Measurements from ENCODE around the gene MXRA8. TPM values are rescaled to one million over a fixed set of nuclear protein-coding genes. Genes with fewer than 3 reads are reported as not detected.

MXRA8 gene
- total and polyA plus RNA-seq, 2 experiments from 2014 or later: 155 to 242 TPM

DNA sequence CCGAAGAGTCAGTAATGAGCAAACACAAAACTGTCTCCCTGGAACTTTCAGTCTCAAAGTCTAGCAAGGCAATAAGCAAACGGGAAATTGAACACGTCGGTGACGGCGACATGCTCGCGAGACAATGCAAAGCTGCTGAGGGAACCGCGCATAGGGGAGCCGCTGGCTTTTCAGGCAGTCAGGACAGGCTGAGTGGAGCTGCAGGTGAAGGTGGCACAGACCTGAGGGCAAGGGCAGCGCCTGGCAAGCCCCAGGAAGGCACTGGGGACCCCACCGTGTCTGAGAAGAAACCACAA, 38.8 kb downstream of the MXRA8 start:
- Histone ChIP-seq H3K36me3 (replicated peaks; ENCODE audit: insufficient read depth, low read depth) (no peaks in the 10 kb centered on the region), H4K20me1 (ENCODE audit: insufficient read depth, poor library complexity, severe bottlenecking) (peaks cover 20% of the 10 kb centered on the region), H3K9me2 (replicated peaks; ENCODE audit: insufficient read depth) (no peaks in the 10 kb centered on the region), H3K4me3 (no peak overlapping the region), H3K27me3 (no peaks in the 10 kb centered on the region), H3K9me3 (ENCODE audit: low read depth) (no peaks in the 10 kb centered on the region), H3K4me1 (ENCODE audit: insufficient read depth) (peaks cover 14% of the 10 kb centered on the region), H3K27ac (no peak overlapping the region), H3K4me2 (no peak overlapping the region), H3K79me2 (peaks cover 78% of the 10 kb centered on the region), H2AFZ (no peak overlapping the region)
- WGBS (ENCODE audit: low lambda C conversion rate, missing lambda C conversion rate): 95% methylated on average over 13 of the region's 13 CpGs
- DNase-seq (ENCODE audit: low spot score): no peak
- TF ChIP-seq, protein P1, sequence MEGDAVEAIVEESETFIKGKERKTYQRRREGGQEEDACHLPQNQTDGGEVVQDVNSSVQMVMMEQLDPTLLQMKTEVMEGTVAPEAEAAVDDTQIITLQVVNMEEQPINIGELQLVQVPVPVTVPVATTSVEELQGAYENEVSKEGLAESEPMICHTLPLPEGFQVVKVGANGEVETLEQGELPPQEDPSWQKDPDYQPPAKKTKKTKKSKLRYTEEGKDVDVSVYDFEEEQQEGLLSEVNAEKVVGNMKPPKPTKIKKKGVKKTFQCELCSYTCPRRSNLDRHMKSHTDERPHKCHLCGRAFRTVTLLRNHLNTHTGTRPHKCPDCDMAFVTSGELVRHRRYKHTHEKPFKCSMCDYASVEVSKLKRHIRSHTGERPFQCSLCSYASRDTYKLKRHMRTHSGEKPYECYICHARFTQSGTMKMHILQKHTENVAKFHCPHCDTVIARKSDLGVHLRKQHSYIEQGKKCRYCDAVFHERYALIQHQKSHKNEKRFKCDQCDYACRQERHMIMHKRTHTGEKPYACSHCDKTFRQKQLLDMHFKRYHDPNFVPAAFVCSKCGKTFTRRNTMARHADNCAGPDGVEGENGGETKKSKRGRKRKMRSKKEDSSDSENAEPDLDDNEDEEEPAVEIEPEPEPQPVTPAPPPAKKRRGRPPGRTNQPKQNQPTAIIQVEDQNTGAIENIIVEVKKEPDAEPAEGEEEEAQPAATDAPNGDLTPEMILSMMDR (IDR thresholded peaks at IDR 0.05; ENCODE audit: poor library complexity): no peak
- TF ChIP-seq EZH2 (IDR thresholded peaks at IDR 0.05; ENCODE audit: borderline replicate concordance) (no peak), EZH2phosphoT487 (IDR thresholded peaks at IDR 0.05; ENCODE audit: low read depth, severe bottlenecking, unreplicated experiment) (no peak)

DNA sequence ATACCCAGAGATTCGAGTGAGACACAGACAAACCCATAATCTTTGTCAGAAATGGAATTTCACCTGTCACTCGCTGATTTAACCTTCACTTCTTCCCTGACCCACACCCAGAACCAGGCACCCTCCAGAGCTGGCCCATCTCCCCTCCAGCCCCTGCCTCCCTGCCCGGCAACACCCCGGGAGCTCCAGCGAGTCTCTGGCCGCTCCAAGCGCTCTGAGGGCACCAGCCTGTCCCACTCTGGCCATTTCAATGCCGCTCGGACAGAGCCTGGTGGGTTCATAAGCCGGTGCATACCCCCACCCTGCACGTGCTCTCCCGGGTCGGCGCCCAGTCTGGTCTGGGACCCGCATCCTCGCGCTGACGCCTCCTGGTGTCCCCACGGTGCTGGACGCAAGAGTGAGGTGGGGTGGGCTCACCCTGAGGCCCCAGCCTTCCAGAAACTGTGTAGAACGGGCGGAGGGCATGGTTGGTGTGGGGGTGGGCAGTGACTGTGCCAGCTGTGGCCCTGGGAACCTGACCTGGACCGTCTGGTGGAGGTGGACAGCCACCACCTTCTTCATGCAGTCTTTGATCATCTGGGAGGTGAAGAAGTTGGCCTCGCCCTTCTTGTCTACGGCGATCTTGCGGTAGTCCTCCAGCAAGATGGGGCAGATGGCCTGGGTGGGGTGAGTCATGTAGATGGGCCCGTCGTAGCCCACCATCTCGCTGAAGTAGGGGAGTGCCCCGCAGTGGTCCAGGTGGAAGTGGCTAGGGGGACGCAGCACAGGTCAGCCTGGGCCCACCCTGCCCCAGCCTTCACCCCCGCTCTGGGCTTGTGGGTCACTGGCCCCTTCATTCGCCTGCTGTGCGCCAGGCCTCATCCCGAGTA, 39.3 kb downstream of the MXRA8 start:
- Histone ChIP-seq H4K20me1 (ENCODE audit: insufficient read depth, poor library complexity, severe bottlenecking) (peaks cover 20% of the 10 kb centered on the region), H2AFZ (no peak overlapping the region), H3K79me2 (peaks cover 74% of the 10 kb centered on the region), H3K9me3 (ENCODE audit: low read depth) (no peaks in the 10 kb centered on the region), H3K4me2 (no peak overlapping the region), H3K27ac (peak overlapping the region; percentile 8), H3K9me2 (replicated peaks; ENCODE audit: insufficient read depth) (no peaks in the 10 kb centered on the region), H3K27me3 (no peaks in the 10 kb centered on the region), H3K4me1 (ENCODE audit: insufficient read depth) (peaks cover 14% of the 10 kb centered on the region), H3K36me3 (replicated peaks; ENCODE audit: insufficient read depth, low read depth) (no peaks in the 10 kb centered on the region), H3K4me3 (no peak overlapping the region)
- TF ChIP-seq EZH2phosphoT487 (IDR thresholded peaks at IDR 0.05; ENCODE audit: low read depth, severe bottlenecking, unreplicated experiment): no peak
- TF ChIP-seq, protein P1 (IDR thresholded peaks at IDR 0.05; ENCODE audit: poor library complexity): no peak
- no peak for TF ChIP-seq EZH2 (IDR thresholded peaks at IDR 0.05; ENCODE audit: borderline replicate concordance)
- no peak for DNase-seq (ENCODE audit: low spot score)
- 94% methylated on average over 36 of the region's 36 CpGs for WGBS (ENCODE audit: low lambda C conversion rate, missing lambda C conversion rate)

DNA sequence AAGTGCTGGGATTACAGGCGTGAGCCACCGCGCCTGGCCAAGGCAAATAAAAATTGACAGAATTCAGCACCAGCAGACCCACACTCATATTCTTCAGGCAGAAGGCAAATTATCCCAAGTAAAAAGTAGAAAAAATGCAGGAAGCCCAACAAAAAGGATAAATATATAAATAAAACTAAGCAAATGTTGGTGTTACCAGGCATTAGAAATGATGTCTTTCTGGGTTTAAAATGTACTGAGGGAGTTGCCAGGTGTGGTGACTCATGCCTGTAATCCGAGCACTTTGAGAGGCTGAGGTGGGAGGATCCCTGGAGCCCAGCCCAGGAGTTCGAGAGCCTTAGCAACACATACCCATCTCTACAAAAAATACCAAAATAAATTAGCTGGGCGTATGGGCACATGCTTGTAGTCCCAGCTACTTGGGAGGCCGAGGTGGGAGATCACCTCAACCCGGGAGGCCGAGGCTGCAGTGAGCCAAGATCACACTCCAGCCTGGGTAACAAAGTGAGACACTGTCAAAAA, 40.2 kb downstream of the MXRA8 start:
- TF ChIP-seq EZH2 (IDR thresholded peaks at IDR 0.05; ENCODE audit: borderline replicate concordance): no peak
- TF ChIP-seq, protein P1 (IDR thresholded peaks at IDR 0.05; ENCODE audit: poor library complexity): no peak
- TF ChIP-seq EZH2phosphoT487 (IDR thresholded peaks at IDR 0.05; ENCODE audit: low read depth, severe bottlenecking, unreplicated experiment): no peak
- H2AFZ ChIP-seq: no peak overlapping the region
- H3K4me1 ChIP-seq (ENCODE audit: insufficient read depth): peaks cover 11% of the 10 kb centered on the region
- H3K9me3 ChIP-seq (ENCODE audit: low read depth): no peaks in the 10 kb centered on the region
- peak overlapping the region; percentile 64 for H3K27ac ChIP-seq
- peak; percentile 79 for DNase-seq (ENCODE audit: low spot score)
- peaks cover 15% of the 10 kb centered on the region for H4K20me1 ChIP-seq (ENCODE audit: insufficient read depth, poor library complexity, severe bottlenecking)
- no peaks in the 10 kb centered on the region for H3K36me3 ChIP-seq (replicated peaks; ENCODE audit: insufficient read depth, low read depth)
- peaks cover 69% of the 10 kb centered on the region for H3K79me2 ChIP-seq
- 71% methylated on average over 9 of the region's 9 CpGs for WGBS (ENCODE audit: low lambda C conversion rate, missing lambda C conversion rate)
- no peaks in the 10 kb centered on the region for H3K9me2 ChIP-seq (replicated peaks; ENCODE audit: insufficient read depth)
- H3K27me3 ChIP-seq: no peaks in the 10 kb centered on the region
- H3K4me2 ChIP-seq: no peak overlapping the region
- H3K4me3 ChIP-seq: no peak overlapping the region
